GM19193 (cell line): ENCODE data around the gene PDXK.

Experiments
- POLR2A ChIP-seq: IDR thresholded peaks from 4 replicates; pipeline ENCODE4 v1.6.1; 2011; ENCODE audit not compliant: insufficient read depth, insufficient read length; ENCODE audit errors: extremely low read depth

PDXK gene

GRCh38 chr21:43731891-43732711, 13.2 kb downstream of the PDXK start:
- no peak for TF ChIP-seq POLR2A

- no peak for TF ChIP-seq POLR2A
These were observed 14.1 kb downstream of the PDXK start for GRCh38 chr21:43733060-43733459.

GRCh38 chr21:43733529-43734071, 14.7 kb downstream of the PDXK start:
- TF ChIP-seq POLR2A, result no peak

GRCh38 chr21:43734131-43734927, 15.4 kb downstream of the PDXK start:
- no peak for TF ChIP-seq POLR2A

- TF ChIP-seq POLR2A, result no peak
These were observed 15.9 kb downstream of the PDXK start for GRCh38 chr21:43734928-43735229.

- TF ChIP-seq POLR2A, result no peak
These were observed 16.5 kb downstream of the PDXK start for GRCh38 chr21:43735236-43736091.

- TF ChIP-seq POLR2A, result no peak
These were observed 17.4 kb downstream of the PDXK start for GRCh38 chr21:43736224-43736883.

- no peak for TF ChIP-seq POLR2A
These were observed 18.4 kb downstream of the PDXK start for GRCh38 chr21:43737158-43737950.

GRCh38 chr21:43739621-43740435, 20.9 kb downstream of the PDXK start:
- no peak for TF ChIP-seq POLR2A

GRCh38 chr21:43740497-43741156, 21.7 kb downstream of the PDXK start:
- TF ChIP-seq POLR2A, result no peak

GRCh38 chr21:43741423-43742096, 22.6 kb downstream of the PDXK start:
- TF ChIP-seq POLR2A, result no peak

GRCh38 chr21:43743947-43744346, 25.0 kb downstream of the PDXK start:
- no peak for TF ChIP-seq POLR2A
